Left renal cortex interstitium (tissue), 4 donors: ENCODE results near the gene NUP93. TPM values are rescaled to one million over a fixed set of nuclear protein-coding genes. Genes with fewer than 3 reads are reported as not detected.
A peak's percentile ranks its signal among the peaks of the same experiment; 100 is the strongest.

Experiments
- DNase-seq, 4 donors: peaks; one replicate each; pipeline ENCODE4 v3.0.0-alpha.2; 2013; ENCODE audit warnings: low read depth in 4 of 4, low spot score in 2 of 4, missing footprints in 1 of 4
- polyA plus RNA-seq, 4 donors: library from polyadenylated mRNA; unstranded; fragments of 120-200 nt; gene quantifications; one replicate each; pipeline ENCODE4 v1.2.1, GENCODE V29; 2013; ENCODE audit not compliant: insufficient read length in 4 of 4

NUP93 gene
- polyA plus RNA-seq = 100 to 1,000 TPM in 1 of 4 donors, 10 to 100 TPM in 3; 73.0 to 106 (median 83.5) TPM

DNA sequence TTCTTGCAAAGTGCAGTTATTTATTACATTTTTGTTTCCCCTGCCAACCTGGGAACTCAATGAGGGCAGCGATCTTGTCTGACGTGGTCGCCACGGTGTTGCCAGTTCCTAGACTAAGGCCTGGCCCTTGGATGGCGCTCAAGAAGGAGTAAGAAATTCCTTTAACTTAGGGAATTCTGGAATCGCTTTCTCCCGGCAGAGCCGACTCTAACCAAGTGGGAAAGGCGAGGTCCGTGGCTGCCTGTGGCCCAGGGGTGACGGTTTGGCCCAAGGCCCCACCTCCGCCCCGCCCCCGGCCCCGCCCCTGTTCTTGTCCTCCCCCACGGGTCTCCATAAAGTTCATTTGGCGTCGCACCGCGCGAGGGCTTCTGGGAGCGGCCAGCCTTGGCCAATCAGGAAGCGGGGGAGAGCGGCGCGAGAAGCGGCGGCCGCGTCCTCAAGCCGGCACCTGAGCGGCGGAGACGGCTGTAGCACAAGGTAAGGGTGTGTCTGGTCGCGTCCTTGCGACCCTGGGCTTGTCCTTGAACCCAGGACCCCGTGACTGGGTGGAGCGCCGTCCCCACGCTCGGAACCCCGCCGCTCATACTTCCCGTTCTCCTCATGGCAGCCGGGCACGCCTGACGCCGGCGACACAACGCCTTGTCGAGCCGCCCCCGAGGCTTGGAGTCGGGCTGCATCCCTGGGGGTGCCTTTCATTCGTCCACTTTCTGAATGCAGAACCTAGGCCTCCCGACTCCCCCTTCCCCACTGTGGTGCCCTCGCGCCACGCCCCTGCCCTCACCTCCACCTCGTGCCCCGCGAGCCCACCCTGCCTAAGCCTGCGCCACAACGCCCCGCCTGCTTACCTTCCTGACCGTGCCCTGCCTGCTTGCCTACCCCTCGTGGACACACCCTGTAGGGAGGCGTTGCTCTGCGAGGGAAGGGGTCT, at the start of gene NUP93:
Gene NUP93, plus strand, starts transcription at position 395 of the 928 bp plus-strand sequence. CDS start 18,119 bp downstream, outside the sequence.
- DNase-seq = peak; percentile 75 to 87 (median 80)

DNA sequence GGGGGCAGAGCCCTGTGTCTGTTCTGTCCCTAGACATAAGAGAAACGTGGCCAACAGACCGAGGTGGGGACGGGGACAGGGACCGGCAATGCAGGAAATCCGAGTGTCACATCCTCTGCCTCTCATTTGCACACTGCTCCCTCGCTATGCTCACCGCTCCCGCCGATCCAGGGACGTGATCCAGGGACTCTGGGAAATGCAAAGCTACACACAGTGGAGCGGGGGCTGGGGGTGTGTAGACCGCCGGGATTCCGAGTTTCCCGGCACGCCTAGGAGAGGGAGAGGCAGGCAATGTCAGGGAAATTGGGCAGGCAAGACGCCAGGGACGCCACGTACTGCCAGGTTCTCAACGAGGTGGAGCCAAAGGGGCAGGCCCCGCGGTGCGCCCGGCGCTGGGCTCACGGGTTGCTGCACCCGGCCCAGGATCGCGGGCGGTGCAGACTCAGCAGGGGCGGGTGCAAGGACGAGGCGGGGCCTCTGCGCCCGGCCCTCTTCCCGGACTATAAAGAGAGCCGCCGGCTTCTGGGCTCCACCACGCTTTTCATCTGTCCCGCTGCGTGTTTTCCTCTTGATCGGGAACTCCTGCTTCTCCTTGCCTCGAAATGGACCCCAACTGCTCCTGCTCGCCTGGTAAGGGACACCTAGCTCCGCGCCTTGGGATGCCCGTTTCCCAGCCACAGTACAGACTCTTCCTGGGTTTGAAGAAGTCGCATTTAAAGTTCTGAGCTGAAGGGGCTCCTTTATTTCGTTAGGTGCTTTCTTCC, 47.8 kb upstream of the NUP93 start, which contains the start of gene MT1X:
Gene MT1X, plus strand, starts transcription at position 532 of the 764 bp plus-strand sequence. Its CDS starts 71 bp downstream, at position 603.
- peak in 3 of 4 donors; percentile 42 to 80 (median 67) for DNase-seq

DNA sequence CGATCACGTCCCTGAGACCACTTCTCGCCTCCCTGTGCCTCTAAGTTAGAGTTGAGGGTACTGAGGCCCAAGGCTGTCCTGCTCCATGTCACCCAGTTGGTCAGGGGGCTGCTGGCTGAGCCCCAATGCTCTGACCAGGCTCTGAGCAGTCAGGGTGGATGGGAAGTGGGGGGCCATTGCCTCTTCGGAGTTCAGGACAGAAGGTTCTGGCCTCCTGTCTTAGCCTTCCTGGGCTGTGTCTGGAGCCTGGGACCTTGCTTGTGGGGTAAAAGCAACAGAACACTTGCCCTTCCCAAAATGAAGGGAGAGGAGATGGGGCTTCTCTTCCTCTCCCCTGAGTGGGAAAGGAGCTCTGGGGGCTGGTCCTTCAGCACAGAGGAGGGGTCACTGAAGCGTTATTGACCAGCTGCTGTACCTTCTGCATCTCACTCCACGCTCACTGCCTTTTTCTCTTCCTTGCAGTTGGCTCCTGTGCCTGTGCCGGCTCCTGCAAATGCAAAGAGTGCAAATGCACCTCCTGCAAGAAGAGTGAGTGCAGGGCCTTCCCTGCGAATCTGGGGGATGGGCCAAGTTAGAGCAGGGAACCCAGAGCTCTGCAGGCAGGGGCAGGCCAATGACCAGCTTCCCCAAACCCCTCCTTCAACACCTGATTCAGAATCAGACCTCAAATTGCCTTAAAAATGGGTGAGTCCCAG, 47.1 kb upstream of the NUP93 start:
- DNase-seq = no peak

DNA sequence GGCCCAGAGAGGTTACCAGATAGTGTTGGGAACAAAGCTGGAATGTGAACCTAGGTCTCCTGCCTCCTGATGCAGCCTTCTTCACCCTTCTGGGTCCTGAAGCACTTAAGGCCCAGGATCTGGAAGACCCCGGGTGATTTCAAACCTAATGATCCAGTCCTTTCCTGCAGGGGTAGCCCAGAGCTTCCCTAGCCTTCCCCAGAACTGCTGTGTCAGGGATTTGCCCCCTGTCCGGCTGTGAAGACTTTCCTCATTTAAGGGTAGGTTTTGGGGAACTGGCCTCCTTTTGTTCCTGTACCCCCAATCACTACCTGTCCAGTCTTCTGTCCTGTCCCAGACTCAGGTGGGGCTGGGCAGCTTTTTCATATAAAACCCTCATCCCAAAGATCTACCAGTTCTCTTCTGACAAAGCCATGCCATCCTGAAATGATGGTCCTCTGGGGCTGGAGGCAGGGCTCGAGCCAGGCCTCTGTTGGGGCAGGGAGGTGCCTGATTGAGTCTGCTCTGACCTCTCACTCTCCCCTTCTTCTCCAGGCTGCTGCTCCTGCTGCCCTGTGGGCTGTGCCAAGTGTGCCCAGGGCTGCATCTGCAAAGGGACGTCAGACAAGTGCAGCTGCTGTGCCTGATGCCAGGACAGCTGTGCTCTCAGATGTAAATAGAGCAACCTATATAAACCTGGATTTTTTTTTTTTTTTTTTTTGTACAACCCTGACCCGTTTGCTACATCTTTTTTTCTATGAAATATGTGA, 46.3 kb upstream of the NUP93 start:
- DNase-seq = no peak

DNA sequence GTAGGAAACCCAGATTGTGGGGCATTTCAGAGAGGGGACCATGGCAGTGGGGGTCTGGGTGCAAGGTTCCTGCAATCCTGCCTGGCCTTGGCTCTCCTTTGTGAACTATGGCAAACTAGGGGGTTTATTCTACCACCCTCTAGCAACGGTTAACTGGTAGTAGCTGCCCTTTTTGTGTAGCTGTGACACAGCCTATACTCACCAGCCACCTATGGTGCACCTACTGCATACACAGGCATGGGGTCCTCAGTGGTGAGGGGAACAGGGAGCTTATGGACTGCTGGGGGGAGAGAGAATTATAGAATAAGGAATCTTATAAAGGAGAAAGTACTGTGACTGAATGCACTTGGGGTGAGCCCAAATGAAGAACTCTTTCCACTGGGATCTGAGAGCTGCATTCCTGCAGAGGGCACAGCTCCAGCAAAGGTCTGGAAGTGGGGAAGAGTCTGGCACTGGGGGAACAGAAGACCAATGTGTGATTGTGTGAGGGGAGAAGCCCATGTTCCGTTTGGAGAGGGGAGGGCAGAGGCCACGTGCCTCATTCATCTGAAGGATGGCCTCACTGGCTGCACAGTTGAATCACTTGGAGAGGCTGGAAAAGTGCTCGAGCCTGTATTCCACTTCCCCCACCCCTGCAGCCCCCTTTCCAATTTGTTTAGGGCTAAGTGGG, 45.5 kb upstream of the NUP93 start:
- no peak for DNase-seq

DNA sequence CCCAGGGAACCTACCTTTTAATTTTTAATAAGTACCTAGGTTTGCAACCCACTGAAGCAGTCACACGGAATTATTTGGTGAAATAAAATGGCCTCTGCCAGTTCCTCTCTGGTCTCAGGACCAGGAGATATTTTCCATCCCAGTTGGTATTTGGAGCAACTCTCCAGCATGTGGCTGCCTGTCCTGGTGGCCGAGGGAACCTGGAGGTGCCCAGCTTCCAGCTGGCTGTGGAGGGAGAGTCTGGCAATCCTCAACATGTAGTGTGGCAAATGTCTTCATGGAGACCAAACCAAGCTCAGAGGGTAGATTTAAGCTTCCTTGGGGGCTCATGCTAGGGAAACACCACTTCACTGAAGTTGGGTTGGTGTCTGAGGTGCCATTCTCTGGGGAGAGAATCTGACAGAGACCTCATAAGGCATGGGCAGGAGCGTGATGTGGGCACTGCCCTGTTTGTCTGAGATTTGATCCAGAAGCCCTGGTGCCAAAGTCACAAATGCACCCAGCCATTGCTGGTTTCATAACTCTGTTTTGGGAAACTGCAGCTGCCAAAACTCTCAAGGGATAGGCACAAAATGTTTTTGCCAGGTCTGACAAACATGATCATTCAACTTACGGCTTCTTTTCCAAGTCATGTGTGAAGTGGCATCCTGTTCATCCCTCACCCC, 44.9 kb upstream of the NUP93 start:
- no peak for DNase-seq

DNA sequence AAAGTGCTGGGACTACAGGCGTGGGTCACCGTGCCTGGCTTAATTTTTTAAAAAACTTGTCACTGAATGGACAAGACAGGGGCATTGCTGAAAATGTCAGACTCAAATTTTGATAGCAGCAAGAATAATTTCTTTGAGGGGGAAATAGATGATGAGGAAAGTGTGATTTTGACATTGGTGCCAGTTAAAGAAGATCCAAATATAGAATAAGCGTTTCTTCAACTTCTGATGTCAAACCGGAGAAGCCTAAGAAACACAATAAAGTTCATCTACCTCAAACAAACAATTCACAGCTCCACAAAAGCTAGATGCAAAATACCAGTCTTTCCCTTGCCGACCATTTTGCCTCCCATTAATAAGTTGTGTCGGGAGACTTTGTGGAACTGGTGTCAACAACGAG, 43.2 kb upstream of the NUP93 start:
- DNase-seq = no peak

DNA sequence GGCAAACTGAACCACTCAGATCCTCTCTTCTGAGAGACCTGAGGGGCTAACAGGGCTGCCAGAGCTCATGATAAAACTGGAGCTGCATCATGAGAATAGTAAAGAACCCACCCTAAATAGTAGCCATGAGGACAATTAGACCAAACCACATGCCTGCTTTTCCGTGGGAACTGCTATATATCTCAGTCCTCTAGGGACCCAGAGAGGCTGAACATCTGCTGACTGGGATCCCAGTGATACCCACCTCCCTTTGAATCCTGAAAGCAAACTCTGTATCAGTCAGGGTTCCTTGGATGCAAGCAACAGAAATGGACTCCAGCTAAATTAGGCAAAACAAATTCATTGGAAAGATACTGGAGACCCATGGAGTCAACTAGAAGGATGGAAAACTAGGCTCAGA, 41.2 kb upstream of the NUP93 start:
- no peak for DNase-seq

DNA sequence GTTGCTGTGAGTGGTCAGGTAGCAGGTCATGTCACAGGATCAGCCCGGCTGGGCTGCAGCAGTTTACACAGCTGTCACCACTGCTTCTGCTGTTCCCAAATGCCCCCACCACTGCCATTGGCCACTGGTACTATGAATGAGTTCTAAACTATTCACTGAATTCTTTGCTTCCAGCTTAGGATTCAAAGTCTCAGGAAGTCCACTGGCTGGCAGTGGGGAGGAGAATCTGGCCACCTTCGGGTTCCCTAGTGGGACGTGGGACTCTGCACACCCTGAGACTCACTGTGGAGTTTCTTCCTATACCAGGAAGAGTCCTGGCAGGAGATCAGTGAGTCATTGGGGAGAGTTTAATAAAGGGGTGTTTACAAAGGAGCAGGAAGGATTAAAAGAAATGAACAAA, 40.8 kb upstream of the NUP93 start:
- DNase-seq = no peak

DNA sequence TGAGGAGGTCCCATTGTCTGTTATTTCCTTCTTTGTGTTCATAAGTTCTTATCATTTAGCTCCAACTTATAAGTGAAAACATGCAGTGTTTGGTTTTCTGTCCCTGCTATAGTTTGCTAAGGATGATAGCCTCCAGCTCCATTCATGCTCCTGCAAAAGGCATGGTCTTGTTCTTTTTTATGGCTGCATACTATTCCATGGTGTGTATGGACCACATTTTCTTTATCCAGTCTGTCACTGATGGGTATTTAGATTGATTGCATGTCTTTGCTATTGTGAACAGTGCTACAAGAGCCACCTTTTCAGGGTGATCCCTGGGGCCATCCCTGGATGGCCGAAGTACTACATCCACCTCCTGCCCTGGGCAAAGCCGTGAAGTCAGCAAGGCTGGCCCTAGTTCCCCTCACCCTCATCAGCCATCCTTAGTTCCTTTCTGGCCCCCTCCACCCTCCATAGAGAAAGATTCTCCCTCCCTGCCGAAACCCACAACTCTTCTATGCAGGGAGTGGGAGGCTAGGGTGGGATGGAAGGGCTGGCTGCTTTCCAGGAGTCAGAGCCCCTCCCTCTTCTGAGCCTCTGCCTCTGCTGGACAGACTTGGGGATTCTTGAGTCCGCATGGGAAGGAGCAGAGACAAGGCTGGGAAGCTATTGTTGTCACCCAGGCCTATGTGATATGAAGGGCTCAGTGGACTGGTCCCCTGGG, 39.4 kb upstream of the NUP93 start:
- no peak for DNase-seq

DNA sequence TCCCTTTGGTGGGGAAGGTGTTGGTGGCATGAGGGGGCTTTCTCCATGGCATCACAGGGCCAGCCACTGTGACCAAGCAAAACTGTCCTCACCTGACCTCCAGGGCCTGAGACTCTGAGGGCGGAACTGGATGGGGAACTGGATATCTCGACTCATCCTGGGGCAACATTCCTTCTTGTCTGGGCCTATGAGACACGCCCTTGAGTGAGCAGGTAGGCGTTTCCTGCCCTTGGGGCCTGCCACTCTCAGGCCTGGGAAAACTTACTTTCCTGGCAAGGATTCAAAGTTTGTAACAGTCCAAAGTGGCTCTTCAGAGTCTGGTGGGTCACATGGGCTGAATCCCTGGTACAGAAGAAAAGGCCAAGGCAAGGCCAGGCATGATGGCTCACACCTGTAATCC, 38.0 kb upstream of the NUP93 start:
- no peak for DNase-seq

DNA sequence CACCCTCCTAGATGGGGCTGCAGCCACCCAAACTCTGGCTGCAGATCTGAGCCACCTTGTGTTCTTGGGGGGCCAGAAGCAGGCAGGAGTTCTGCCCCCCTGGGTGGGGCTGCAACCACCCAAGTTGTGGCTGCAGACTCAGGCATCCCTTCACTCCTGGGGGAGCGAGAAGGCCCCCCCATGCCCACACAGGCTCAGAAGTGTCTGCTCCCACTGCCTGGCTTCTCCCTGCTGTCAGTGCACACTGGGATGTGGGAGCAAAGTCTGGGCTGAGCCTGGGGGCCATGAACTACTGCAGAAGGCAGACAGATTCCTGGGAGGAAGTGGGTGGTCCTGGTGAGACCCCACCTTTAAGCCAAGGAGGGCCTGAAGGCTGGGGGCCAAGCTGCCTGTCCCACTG, 34.7 kb upstream of the NUP93 start:
- no peak for DNase-seq

DNA sequence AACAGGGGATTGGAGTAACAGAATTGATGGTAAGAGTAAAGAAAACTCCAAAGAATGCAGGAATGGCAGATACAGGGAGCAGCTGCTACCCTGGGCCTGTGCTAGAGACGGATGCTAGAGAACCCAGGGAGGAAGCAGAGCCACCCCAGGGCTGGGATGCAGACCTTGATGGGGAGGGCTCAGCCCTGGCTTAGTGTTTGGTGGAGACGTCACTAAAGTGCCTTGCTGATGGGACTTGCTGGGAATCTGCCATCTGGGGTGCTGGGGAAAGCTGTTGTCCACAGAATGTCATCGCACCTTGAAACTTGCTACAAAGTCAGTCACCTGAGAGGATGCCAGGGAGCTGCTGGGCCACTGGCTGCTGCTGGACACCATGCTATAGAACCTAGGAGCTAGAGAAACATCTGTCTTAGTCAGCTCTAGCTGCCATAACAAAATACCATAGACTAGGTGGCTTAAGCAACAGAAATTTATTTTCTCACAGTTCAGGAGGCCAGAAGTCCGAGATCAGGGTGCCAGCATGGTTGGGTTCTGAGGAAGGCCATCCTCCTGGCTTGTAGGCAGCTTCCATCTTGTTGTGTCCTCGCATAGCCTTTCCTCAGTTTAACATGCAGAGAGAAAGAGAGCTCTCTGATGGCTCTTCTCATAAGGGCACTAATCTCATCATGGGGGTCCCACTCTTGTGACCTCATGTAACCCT, 32.3 kb upstream of the NUP93 start:
- no peak for DNase-seq

DNA sequence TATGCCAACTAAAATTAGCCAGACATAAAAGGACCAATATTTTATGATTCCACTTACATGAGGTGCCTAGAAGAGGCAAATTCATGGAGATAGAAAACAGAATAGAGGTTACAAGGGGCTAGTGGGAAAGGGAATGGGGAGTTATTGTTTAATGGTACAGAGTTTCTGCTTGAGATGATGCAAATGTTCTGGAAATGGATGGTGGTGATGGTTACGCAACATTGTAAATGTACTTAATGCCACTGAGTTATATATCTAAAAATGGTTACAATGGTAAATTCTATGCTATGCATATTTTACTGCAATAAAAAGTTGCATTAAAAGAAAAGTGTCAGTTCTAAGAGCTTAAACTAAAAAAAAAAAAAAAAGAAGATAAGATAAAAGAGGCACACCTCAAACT, 29.7 kb upstream of the NUP93 start:
- DNase-seq = no peak

DNA sequence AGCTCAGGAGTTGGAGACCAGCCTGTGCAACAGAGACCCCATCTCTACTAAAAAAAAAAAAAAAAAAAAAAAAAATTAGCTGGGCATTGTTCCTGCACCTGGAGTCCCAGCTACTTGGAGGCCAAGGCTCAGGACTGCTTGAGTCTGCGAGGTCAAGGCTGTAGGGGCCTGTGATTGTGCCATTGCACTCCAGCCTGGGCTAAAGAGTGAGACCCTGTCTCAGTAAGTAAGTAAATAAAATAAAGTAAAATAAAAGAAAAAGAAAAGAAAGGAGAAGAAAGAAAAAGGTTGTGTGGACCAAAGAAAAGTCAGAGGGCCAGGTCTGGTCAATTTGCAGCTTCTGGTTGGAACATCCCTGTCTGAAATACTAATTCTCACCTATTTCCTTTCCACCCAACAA, 29.3 kb upstream of the NUP93 start:
- DNase-seq = no peak

DNA sequence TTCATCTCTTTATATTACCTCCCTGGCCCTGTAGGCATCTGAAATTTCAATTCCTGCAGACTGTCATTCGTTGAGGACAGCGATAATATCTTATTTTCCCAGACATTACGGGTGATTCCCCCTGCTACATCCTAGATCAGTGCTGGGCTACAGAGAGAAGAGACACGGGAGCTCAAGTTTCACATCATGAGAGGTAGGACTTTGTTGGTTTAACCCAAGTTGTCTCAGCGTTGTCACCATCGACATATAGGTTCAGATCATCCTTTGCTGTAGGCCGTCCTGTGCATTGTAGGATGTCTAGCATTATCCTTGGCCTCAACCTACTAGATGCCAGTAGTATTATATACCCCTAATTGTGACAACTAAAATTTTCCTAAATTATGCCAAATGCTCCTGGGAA, 28.4 kb upstream of the NUP93 start:
- no peak for DNase-seq

DNA sequence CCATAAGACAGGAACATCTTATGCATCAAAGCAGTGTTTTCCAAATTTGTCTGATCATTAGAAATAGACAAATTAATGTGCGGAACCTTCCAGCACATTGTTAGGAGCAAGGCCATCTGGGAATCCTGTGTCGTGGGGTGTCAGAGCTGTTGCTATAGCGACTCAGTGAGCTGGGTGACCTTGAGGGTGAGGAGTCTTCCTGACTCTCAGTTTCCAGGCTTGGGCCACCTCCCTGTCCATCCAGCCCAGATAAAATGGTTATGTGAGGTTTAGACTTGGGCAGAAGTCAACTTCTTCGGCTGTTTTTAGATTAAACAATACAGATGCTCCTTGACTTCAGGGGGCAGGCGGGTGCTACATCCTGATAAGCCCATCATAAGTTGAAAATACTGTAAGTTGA, 27.1 kb upstream of the NUP93 start:
- DNase-seq = no peak
